ENCODE measurements around the gene C3orf80. TPM values are rescaled to one million over a fixed set of nuclear protein-coding genes. Genes with fewer than 3 reads are reported as not detected.

The C3orf80 gene
- total and polyA plus RNA-seq, 2 donors from 2014 or later: 0.13 to 0.63 TPM

GRCh38 chr3:160247766-160248165 is 22.5 kb downstream of the C3orf80 start:
- no peaks in the 10 kb centered on the region for H3K36me3 ChIP-seq (ENCODE audit: control insufficient read depth in 2 of 3, insufficient read depth in 3 of 3, low read length in 3 of 3)
- H3K4me3 ChIP-seq (ENCODE audit: low read length in 3 of 3): no peak overlapping the region
- H3K27me3 ChIP-seq (ENCODE audit: control insufficient read depth, insufficient read depth, low read length): no peaks in the 10 kb centered on the region
- no peak for DNase-seq
- no peak for FAIRE-seq
- no peak overlapping the region for H3K9ac ChIP-seq (ENCODE audit: low read length in 3 of 3)
- H3K9me3 ChIP-seq (ENCODE audit: control insufficient read depth in 2 of 3, insufficient read depth in 1 of 3, low read length in 3 of 3): no peaks in the 10 kb centered on the region
- no peak for TF ChIP-seq CTCF (IDR thresholded peaks at IDR 0.05; ENCODE audit: borderline replicate concordance, extremely low read depth, insufficient read depth)
- H3K4me1 ChIP-seq (ENCODE audit: control insufficient read depth in 2 of 3, insufficient read depth in 2 of 3, low read depth in 1 of 3, low read length in 3 of 3): no peaks in the 10 kb centered on the region
- no peak overlapping the region for H3K27ac ChIP-seq (ENCODE audit: low read depth in 2 of 2, low read length in 2 of 2)
- intact Hi-C loops (cut with DNase I): no loop called here

- no peak for DNase-seq
- no peak for TF ChIP-seq CTCF (IDR thresholded peaks at IDR 0.05; ENCODE audit: borderline replicate concordance, extremely low read depth, insufficient read depth)
- Histone ChIP-seq H3K9me3 (ENCODE audit: control insufficient read depth in 2 of 3, insufficient read depth in 1 of 3, low read length in 3 of 3) (no peaks in the 10 kb centered on the region), H3K27me3 (ENCODE audit: control insufficient read depth, insufficient read depth, low read length) (no peaks in the 10 kb centered on the region), H3K27ac (ENCODE audit: low read depth in 2 of 2, low read length in 2 of 2) (no peak overlapping the region), H3K4me3 (ENCODE audit: low read length in 3 of 3) (no peak overlapping the region), H3K9ac (ENCODE audit: low read length in 3 of 3) (no peak overlapping the region), H3K4me1 (ENCODE audit: control insufficient read depth in 2 of 3, insufficient read depth in 2 of 3, low read depth in 1 of 3, low read length in 3 of 3) (no peaks in the 10 kb centered on the region), H3K36me3 (ENCODE audit: control insufficient read depth in 2 of 3, insufficient read depth in 3 of 3, low read length in 3 of 3) (no peaks in the 10 kb centered on the region)
- intact Hi-C loops (cut with DNase I): no loop called here
- FAIRE-seq: no peak
Measured at GRCh38 chr3:160253298-160253697, 28.1 kb downstream of the C3orf80 start.

- Histone ChIP-seq H3K9ac (ENCODE audit: low read length in 3 of 3) (no peak overlapping the region), H3K27ac (ENCODE audit: low read depth in 2 of 2, low read length in 2 of 2) (no peak overlapping the region), H3K27me3 (ENCODE audit: control insufficient read depth, insufficient read depth, low read length) (no peaks in the 10 kb centered on the region), H3K4me3 (ENCODE audit: low read length in 3 of 3) (no peak overlapping the region), H3K4me1 (ENCODE audit: control insufficient read depth in 2 of 3, insufficient read depth in 2 of 3, low read depth in 1 of 3, low read length in 3 of 3) (no peaks in the 10 kb centered on the region), H3K9me3 (ENCODE audit: control insufficient read depth in 2 of 3, insufficient read depth in 1 of 3, low read length in 3 of 3) (no peaks in the 10 kb centered on the region), H3K36me3 (ENCODE audit: control insufficient read depth in 2 of 3, insufficient read depth in 3 of 3, low read length in 3 of 3) (no peaks in the 10 kb centered on the region)
- no peak for DNase-seq
- intact Hi-C loops (cut with DNase I): no loop called here
- FAIRE-seq: no peak
- TF ChIP-seq CTCF (IDR thresholded peaks at IDR 0.05; ENCODE audit: borderline replicate concordance, extremely low read depth, insufficient read depth): no peak
Measured at GRCh38 chr3:160257606-160258005, 32.4 kb downstream of the C3orf80 start.

GRCh38 chr3:160259589-160259988 is 34.4 kb downstream of the C3orf80 start:
- no peak for DNase-seq
- no peak overlapping the region for H3K27ac ChIP-seq (ENCODE audit: low read depth in 2 of 2, low read length in 2 of 2)
- H3K9ac ChIP-seq (ENCODE audit: low read length in 3 of 3): no peak overlapping the region
- H3K4me1 ChIP-seq (ENCODE audit: control insufficient read depth in 2 of 3, insufficient read depth in 2 of 3, low read depth in 1 of 3, low read length in 3 of 3): no peaks in the 10 kb centered on the region
- H3K9me3 ChIP-seq (ENCODE audit: control insufficient read depth in 2 of 3, insufficient read depth in 1 of 3, low read length in 3 of 3): no peaks in the 10 kb centered on the region
- no peak for TF ChIP-seq CTCF (IDR thresholded peaks at IDR 0.05; ENCODE audit: borderline replicate concordance, extremely low read depth, insufficient read depth)
- no peaks in the 10 kb centered on the region for H3K27me3 ChIP-seq (ENCODE audit: control insufficient read depth, insufficient read depth, low read length)
- H3K36me3 ChIP-seq (ENCODE audit: control insufficient read depth in 2 of 3, insufficient read depth in 3 of 3, low read length in 3 of 3): no peaks in the 10 kb centered on the region
- no peak for FAIRE-seq
- H3K4me3 ChIP-seq (ENCODE audit: low read length in 3 of 3): no peak overlapping the region
- intact Hi-C loops (cut with DNase I): no loop called here
